ENCODE measurements around the gene TERB1. TPM values are rescaled to one million over a fixed set of nuclear protein-coding genes. Genes with fewer than 3 reads are reported as not detected.

Gene TERB1
- polyA plus RNA-seq, 1 donor from 2014 or later: 0.38 TPM

DNA sequence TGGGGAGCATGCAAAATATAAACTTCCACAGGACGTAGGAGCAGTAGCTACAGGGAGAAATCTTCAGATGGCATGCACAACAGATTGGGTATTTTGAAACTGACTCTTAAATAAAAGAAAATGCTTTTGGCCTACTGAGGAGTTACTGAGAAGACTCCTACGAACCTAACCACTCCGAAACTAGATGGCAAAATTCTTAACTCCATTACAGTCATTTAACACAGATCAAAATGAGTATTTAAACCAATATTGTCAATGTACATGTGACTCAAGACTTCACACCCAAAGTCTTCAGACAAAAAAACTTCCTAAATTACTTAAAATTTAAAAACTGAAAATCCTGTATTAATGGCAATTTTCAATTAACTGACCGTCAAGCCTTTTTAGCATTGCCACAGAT is 8.4 kb upstream of the TERB1 start:
- no peaks in the 10 kb centered on the region for H4K20me1 ChIP-seq (ENCODE audit: insufficient read depth)
- H3K36me3 ChIP-seq (ENCODE audit: insufficient read depth, low read length): no peaks in the 10 kb centered on the region
- no peak overlapping the region for H2AFZ ChIP-seq (ENCODE audit: low read depth, low read length)
- H3K9ac ChIP-seq (ENCODE audit: low read length): no peak overlapping the region
- no peaks in the 10 kb centered on the region for H3F3A ChIP-seq (ENCODE audit: insufficient read depth, low read length, poor library complexity, severe bottlenecking)
- no peaks in the 10 kb centered on the region for H3K9me2 ChIP-seq (ENCODE audit: insufficient read depth, low read length)
- no peak for TF ChIP-seq POLR2AphosphoS5 (IDR thresholded peaks at IDR 0.05)
- TF ChIP-seq EP300 (conservative IDR thresholded peaks at IDR 0.05; ENCODE audit: poor library complexity, severe bottlenecking): no peak
- TF ChIP-seq TAF1 (IDR thresholded peaks at IDR 0.05; ENCODE audit: low read depth): no peak
- no peak for TF ChIP-seq EZH2 (IDR thresholded peaks at IDR 0.05; ENCODE audit: borderline replicate concordance, insufficient read depth, low read length, poor library complexity, severe bottlenecking)
- TF ChIP-seq RAD21 (conservative IDR thresholded peaks at IDR 0.05): no peak
- TF ChIP-seq MXI1 (conservative IDR thresholded peaks at IDR 0.05; ENCODE audit: poor library complexity, severe bottlenecking): no peak
- TF ChIP-seq SMC3 (conservative IDR thresholded peaks at IDR 0.05; ENCODE audit: poor library complexity): no peak
- TF ChIP-seq, protein P1, sequence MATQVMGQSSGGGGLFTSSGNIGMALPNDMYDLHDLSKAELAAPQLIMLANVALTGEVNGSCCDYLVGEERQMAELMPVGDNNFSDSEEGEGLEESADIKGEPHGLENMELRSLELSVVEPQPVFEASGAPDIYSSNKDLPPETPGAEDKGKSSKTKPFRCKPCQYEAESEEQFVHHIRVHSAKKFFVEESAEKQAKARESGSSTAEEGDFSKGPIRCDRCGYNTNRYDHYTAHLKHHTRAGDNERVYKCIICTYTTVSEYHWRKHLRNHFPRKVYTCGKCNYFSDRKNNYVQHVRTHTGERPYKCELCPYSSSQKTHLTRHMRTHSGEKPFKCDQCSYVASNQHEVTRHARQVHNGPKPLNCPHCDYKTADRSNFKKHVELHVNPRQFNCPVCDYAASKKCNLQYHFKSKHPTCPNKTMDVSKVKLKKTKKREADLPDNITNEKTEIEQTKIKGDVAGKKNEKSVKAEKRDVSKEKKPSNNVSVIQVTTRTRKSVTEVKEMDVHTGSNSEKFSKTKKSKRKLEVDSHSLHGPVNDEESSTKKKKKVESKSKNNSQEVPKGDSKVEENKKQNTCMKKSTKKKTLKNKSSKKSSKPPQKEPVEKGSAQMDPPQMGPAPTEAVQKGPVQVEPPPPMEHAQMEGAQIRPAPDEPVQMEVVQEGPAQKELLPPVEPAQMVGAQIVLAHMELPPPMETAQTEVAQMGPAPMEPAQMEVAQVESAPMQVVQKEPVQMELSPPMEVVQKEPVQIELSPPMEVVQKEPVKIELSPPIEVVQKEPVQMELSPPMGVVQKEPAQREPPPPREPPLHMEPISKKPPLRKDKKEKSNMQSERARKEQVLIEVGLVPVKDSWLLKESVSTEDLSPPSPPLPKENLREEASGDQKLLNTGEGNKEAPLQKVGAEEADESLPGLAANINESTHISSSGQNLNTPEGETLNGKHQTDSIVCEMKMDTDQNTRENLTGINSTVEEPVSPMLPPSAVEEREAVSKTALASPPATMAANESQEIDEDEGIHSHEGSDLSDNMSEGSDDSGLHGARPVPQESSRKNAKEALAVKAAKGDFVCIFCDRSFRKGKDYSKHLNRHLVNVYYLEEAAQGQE (IDR thresholded peaks at IDR 0.05; ENCODE audit: borderline replicate concordance): no peak
- TF ChIP-seq, protein P2, sequence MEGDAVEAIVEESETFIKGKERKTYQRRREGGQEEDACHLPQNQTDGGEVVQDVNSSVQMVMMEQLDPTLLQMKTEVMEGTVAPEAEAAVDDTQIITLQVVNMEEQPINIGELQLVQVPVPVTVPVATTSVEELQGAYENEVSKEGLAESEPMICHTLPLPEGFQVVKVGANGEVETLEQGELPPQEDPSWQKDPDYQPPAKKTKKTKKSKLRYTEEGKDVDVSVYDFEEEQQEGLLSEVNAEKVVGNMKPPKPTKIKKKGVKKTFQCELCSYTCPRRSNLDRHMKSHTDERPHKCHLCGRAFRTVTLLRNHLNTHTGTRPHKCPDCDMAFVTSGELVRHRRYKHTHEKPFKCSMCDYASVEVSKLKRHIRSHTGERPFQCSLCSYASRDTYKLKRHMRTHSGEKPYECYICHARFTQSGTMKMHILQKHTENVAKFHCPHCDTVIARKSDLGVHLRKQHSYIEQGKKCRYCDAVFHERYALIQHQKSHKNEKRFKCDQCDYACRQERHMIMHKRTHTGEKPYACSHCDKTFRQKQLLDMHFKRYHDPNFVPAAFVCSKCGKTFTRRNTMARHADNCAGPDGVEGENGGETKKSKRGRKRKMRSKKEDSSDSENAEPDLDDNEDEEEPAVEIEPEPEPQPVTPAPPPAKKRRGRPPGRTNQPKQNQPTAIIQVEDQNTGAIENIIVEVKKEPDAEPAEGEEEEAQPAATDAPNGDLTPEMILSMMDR (IDR thresholded peaks at IDR 0.05; ENCODE audit: poor library complexity, severe bottlenecking): no peak
- no peak overlapping the region for H3K4me3 ChIP-seq (ENCODE audit: low read length)
- no peak overlapping the region for H3K4me2 ChIP-seq (ENCODE audit: low read length)
- no peaks in the 10 kb centered on the region for H3K27me3 ChIP-seq (ENCODE audit: insufficient read depth, low read depth, low read length)
- no peak overlapping the region for H3K27ac ChIP-seq (ENCODE audit: low read length)
- H3K9me3 ChIP-seq (ENCODE audit: low read length): no peaks in the 10 kb centered on the region
- H3K79me2 ChIP-seq (replicated peaks; ENCODE audit: insufficient read depth, low read length): no peaks in the 10 kb centered on the region

DNA sequence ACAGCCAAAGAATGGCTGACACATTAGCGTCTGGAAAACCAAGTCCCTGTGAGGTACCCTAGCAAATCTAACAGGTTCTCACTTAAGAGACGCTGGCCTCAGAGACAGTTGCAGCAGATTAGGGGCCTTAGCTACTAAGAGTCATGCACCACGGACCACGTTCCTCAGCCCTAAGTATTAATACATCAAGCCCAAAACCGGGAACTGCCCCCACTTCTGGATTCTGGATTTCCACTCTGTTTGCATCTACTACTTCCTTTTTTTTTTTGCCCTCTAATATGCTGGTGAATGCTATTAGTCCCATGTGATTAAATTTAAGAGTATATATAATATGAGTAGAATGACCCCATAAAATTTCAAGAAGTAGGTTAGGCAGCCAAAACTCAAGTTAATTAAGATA is 775 bp upstream of the TERB1 start:
- H3K9me3 ChIP-seq (ENCODE audit: low read length): no peaks in the 10 kb centered on the region
- no peaks in the 10 kb centered on the region for H3K79me2 ChIP-seq (replicated peaks; ENCODE audit: insufficient read depth, low read length)
- H3F3A ChIP-seq (ENCODE audit: insufficient read depth, low read length, poor library complexity, severe bottlenecking): no peaks in the 10 kb centered on the region
- peaks cover 4% of the 10 kb centered on the region for H3K36me3 ChIP-seq (ENCODE audit: insufficient read depth, low read length)
- H3K27ac ChIP-seq (ENCODE audit: low read length): no peak overlapping the region
- no peak overlapping the region for H3K4me2 ChIP-seq (ENCODE audit: low read length)
- no peaks in the 10 kb centered on the region for H3K9me2 ChIP-seq (ENCODE audit: insufficient read depth, low read length)
- no peak overlapping the region for H3K4me3 ChIP-seq (ENCODE audit: low read length)
- no peaks in the 10 kb centered on the region for H3K27me3 ChIP-seq (ENCODE audit: insufficient read depth, low read depth, low read length)
- no peak overlapping the region for H3K9ac ChIP-seq (ENCODE audit: low read length)
- no peak overlapping the region for H2AFZ ChIP-seq (ENCODE audit: low read depth, low read length)
- no peak for TF ChIP-seq TAF1 (IDR thresholded peaks at IDR 0.05; ENCODE audit: low read depth)
- no peaks in the 10 kb centered on the region for H4K20me1 ChIP-seq (ENCODE audit: insufficient read depth)

DNA sequence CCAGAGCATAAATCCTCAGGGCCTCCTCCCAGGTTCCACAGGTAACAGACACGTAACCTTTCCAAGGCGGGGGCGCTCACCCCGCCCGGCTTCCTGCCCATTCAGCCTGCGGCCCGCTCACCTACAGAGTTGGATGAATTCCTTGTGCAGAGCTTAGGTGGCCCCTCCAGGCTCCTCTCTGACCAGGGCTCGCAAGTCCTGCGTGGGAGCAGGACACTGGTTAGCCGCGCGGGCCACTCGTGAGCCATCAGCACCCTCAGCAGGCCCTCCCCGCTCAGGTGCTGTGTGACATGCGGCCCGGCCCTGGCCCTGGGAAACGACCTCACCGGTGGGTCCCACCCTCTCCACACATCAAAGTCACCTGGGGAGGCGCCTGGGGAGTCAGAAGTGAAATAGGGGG is 528 bp downstream of the TERB1 start:
- Histone ChIP-seq H2AFZ (ENCODE audit: low read depth, low read length) (no peak overlapping the region), H3K27me3 (ENCODE audit: insufficient read depth, low read depth, low read length) (no peaks in the 10 kb centered on the region), H3K9me2 (ENCODE audit: insufficient read depth, low read length) (no peaks in the 10 kb centered on the region), H3K27ac (ENCODE audit: low read length) (no peak overlapping the region), H3K9ac (ENCODE audit: low read length) (no peak overlapping the region), H3F3A (ENCODE audit: insufficient read depth, low read length, poor library complexity, severe bottlenecking) (peaks cover 4% of the 10 kb centered on the region), H3K9me3 (ENCODE audit: low read length) (no peaks in the 10 kb centered on the region), H3K36me3 (ENCODE audit: insufficient read depth, low read length) (peaks cover 4% of the 10 kb centered on the region), H3K4me3 (ENCODE audit: low read length) (no peak overlapping the region), H3K4me2 (ENCODE audit: low read length) (no peak overlapping the region), H4K20me1 (ENCODE audit: insufficient read depth) (no peaks in the 10 kb centered on the region), H3K79me2 (replicated peaks; ENCODE audit: insufficient read depth, low read length) (no peaks in the 10 kb centered on the region)
- TF ChIP-seq POLR2AphosphoS5 (IDR thresholded peaks at IDR 0.05) (no peak), EZH2 (IDR thresholded peaks at IDR 0.05; ENCODE audit: borderline replicate concordance, insufficient read depth, low read length, poor library complexity, severe bottlenecking) (no peak), MXI1 (conservative IDR thresholded peaks at IDR 0.05; ENCODE audit: poor library complexity, severe bottlenecking) (no peak), SMC3 (conservative IDR thresholded peaks at IDR 0.05; ENCODE audit: poor library complexity) (no peak), TAF1 (IDR thresholded peaks at IDR 0.05; ENCODE audit: low read depth) (no peak), RAD21 (conservative IDR thresholded peaks at IDR 0.05) (no peak), EP300 (conservative IDR thresholded peaks at IDR 0.05; ENCODE audit: poor library complexity, severe bottlenecking) (no peak)
- TF ChIP-seq, protein P2 (IDR thresholded peaks at IDR 0.05; ENCODE audit: poor library complexity, severe bottlenecking): no peak
- TF ChIP-seq, protein P1 (IDR thresholded peaks at IDR 0.05; ENCODE audit: borderline replicate concordance): no peak
